CD4-positive, alpha-beta T cell treated with Interleukin-2 at 100 ng/mL for 4 hours (primary cell): ENCODE results near the gene PARD6A.

Experiments used
- DNase-seq: peaks from one replicate; pipeline ENCODE4 v3.0.0-alpha.2; 2020; ENCODE audit warnings: low spot score

PARD6A gene

DNA sequence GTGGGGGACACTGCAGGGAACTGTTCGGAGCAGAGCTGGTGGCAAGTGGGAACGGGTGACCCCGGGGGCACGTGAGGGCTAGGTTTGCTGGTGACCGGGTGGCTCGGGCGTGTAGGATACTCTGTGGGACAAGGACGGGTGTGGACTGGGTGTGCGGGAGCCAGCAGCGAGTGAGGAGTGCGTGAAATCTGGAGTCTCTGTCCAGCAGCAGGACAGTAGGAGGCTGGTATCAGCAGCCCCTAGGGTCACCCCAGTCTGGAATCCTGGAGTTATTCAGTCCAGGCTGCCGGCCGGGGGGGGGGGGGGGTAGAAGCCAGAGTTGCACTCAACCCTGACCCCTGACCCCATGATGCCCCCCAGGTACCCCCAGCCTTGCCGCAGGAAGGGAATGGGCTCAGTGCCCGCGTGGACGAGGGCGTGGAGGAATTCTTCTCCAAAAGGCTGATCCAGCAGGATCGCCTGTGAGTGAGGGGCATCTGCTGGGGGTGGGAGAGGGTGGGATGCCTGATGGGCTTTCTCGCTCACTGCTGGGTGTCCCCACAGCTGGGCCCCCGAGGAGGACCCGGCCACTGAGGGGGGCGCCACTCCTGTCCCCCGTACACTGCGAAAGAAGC is 6.9 kb upstream of the PARD6A start:
- no peak for DNase-seq

DNA sequence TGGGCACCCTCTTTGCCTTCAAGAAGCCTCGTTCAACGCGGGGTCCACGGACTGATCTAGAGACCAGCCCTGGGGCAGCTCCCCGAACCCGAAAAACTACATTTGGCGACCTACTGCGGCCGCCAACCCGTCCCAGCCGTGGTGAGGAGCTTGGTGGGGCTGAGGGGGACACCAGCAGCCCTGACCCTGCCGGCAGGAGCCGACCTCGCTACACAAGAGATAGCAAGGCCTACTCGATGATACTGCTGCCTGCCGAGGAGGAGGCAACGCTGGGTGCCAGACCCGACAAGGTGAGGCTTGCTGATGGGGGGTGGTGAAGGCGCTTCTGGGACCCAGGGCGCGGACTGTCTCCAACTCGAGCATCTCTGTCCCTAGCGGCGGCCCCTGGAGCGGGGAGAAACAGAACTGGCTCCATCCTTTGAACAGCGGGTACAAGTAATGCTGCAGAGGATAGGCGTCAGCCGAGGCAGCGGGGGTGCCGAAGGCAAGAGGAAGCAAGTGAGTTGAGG is 6.3 kb upstream of the PARD6A start:
- DNase-seq, result no peak

DNA sequence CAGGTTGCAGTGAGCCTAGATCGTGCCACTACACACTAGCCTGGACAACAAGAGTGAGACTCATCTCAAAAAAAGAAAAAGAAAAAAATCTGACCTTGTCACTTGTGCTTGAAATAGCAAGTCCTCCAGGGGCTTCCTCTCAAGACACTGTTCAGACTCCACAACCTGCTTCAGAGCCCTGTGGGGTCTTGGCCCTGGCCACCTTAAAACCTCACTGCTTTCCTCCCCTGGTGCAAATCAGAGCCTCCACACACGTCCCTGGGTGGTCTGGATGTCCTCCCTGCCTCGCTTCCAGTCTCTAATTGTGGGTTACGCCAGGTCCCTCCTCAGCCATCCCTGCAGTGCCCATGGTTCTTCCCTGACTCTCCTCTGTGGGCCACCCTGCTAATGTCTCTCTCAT is 5.4 kb upstream of the PARD6A start:
- DNase-seq, result no peak

DNA sequence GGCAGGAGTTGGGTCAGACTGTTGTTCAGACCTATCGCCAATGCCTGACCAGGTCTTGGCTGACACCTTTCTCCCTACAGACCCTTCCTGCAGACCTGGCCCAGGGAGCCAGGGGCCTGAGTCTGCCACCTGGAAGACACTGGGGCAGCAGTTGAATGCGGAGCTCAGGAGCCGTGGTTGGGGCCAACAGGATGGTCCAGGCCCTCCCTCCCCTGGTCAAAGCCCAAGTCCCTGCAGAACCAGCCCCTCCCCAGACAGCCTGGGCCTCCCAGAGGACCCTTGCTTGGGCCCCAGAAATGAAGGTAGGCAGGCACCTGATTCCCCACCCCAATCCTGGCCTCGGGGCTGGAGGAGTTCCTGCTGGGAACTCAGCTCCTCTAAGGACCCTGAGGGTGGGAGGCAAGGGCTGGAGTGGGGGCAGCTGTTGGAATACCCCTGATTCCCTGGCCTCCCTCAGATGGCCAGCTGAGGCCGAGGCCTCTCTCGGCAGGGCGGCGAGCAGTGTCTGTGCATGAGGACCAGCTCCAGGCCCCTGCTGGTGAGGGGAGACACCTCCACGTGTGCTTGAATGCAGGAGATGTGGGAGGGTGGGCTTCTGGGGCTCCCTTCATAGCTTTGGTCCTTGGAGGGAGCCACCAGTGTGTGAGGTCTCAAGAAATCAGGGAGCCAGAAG is 4.3 kb upstream of the PARD6A start:
- DNase-seq, result no peak

DNA sequence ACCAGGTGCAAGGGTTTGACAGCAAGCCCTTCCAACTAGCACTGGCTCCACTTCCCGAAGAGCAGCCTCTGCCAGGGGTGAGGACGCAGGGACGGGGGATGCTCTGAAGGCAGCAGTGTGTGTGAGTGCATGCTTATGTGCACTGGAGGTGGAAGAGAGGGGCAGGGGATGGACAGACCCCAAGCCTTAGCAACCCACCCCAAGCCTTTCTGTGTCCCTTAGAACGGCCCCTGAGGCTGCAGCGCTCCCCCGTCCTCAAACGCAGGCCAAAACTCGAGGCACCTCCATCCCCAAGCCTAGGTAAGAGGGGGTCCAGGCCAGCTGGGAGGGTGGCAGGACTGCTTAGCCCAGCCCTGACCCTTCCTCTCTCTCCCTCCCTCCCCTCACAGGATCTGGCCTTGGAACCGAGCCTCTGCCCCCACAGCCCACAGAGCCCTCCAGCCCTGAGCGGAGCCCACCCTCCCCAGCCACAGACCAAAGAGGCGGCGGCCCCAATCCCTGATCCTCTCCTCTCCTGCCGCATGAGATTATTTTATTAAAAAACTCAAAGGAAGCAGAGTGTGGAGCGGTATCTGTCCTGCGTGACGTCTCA is 3.6 kb upstream of the PARD6A start:
- DNase-seq, result no peak

- no peak for DNase-seq
These were observed 2.8 kb upstream of the PARD6A start for GRCh38 chr16:67657751-67658518.

DNA sequence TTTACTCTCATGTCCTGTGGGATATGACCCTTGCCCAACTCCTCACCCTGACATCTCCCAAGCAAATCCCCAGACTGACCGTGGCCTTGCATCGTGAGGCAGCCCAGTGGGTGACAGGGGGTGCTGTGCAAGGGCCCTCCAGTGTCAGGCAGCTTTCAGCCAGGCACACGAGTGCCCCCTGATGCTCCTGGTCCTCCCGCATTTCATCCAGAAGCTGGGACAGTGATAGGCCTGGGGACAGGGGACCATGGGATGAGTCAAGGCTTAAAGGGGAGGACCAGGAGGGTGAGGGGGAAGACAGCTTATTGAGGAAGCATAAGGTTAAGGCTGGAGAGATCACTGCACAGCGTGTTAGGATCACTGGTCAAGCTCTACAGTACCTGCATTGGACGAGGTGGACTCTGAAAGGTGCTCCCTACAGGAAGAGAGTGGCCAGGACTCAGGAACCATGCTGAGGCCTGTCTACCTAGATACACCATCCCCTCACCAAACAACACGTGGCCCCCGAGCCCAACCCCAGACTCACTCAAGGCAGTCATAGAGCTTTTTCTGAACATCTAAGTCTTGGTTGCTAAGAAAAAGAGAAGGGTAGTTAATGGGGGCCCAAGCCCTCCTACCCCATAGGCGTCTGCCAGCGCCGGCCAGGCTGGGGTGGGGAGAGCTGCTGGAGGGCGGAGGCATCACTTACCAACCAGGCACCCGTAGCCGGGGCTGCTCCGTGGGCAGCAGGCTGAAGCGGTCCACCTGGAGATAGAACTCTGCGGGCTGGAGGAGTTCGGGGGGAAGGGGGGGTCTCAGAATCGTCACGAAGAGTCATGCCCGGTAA is 1.7 kb upstream of the PARD6A start:
- DNase-seq, result no peak

- DNase-seq, result peak; percentile 92
These were observed 841 bp upstream of the PARD6A start, which contains the start of gene ACD for GRCh38 chr16:67659675-67660563. Gene ACD (minus strand): TSS chr16:67660260. CDS start chr16:67660220, 40 bp downstream.

DNA sequence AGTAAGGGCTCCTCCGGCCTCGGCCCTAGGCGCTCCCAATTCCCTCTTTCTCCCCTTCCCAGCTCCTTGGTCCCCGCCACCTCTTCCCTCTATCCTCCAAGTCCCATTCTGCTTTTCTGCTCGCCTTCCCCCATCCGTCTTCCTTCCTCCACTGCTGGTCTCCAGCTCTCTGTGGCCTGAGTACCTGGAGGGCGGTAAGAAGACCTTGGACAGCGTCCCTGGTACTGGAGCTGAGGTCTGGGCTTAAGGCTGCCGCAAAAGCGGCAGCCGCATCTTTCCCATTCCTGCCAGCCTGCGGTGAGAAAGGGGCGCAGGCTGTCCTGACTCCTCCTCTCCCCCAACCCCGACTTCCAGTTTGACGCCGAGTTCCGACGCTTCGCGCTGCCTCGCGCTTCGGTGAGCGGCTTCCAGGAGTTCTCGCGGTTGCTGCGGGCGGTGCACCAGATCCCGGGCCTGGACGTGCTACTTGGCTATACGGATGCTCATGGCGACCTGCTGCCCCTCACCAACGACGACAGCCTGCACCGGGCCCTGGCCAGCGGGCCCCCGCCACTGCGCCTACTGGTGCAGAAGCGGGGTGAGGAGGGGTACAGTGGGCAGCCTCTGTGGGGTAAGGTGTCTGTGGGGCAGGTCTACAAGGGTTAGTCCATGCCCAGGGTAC is 471 bp downstream of the PARD6A start:
- DNase-seq, result no peak

DNA sequence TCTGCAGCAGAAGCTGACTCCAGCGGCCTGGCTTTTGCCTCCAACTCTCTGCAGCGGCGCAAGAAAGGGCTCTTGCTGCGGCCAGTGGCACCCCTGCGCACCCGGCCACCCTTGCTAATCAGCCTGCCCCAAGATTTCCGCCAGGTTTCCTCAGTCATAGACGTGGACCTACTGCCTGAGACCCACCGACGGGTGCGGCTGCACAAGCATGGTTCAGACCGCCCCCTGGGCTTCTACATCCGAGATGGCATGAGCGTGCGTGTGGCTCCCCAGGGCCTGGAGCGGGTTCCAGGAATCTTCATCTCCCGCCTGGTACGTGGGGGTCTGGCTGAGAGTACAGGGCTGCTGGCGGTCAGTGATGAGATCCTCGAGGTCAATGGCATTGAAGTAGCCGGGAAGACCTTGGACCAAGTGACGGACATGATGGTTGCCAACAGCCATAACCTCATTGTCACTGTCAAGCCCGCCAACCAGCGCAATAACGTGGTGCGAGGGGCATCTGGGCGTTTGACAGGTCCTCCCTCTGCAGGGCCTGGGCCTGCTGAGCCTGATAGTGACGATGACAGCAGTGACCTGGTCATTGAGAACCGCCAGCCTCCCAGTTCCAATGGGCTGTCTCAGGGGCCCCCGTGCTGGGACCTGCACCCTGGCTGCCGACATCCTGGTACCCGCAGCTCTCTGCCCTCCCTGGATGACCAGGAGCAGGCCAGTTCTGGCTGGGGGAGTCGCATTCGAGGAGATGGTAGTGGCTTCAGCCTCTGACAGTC is 1.3 kb downstream of the PARD6A start:
- DNase-seq, result no peak

DNA sequence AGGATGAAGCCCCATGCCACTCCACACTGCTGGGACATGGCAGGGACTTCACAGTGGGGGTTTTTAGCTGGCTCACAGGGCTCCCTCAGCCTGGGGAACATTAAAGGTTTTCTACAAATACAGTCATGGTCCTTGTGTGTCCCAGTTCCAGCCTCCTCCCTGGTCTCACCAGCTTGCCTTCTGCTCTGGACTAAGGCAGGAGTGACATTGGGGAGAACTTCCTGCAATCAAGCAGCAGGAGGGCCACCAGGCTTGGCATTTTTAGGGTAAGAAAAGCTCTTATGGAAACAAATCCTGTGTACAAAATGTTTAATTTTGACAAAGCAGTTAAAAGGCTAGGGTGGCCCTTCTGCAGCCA is 1.9 kb downstream of the PARD6A start:
- no peak for DNase-seq

DNA sequence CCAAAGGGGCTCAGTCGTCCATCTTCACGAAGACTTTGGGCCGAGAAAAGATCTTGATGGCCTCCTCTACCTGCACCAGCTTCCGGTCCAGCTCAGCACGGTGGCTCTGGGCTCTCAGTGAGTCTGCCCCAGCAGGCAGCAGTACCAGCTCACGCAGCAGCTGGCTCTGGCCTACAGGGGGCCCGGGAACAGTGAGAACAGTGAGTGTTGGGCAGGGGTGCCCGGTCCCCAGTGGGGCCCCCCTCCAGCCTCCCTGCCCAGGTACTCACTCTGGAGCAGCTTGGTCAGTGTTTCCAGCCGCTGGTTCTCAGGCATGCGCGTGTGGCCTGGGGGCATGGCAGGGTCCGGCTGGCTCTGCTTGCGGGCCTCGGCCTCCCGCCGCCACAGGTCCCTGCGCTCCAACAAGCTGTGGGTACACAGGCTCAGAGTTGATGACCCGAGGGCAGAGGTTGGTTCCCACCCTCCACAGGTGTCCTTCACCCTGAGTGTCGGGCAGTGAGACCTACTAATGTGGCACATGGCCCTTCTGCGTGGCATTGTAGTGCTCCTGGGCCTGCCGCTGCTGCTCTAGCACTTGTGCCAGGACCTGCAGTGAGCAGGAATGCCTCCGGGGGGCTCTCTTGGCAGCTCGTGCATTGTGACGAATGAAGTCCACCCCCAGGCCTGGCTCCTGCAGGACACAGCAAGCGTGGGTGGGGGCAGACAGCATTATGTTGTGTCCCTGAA is 2.6 kb downstream of the PARD6A start:
- DNase-seq, result no peak

DNA sequence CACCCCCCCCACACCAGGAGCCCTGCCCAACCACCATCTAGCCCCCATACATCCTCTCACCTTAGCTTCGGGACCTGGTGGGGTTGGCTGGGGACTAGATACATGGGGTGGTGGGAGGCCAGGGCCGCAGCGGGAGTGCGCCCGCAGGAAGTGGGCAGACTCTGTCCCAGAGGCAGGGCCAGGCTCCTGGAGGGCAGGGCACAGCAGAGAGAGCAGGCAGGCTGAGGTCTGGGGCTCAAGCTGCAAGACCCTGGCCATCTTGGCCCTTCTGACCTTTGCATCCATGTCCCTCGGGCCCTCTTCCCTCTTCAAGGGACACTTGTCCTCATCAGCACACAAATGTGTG is 3.1 kb downstream of the PARD6A start:
- DNase-seq, result no peak

DNA sequence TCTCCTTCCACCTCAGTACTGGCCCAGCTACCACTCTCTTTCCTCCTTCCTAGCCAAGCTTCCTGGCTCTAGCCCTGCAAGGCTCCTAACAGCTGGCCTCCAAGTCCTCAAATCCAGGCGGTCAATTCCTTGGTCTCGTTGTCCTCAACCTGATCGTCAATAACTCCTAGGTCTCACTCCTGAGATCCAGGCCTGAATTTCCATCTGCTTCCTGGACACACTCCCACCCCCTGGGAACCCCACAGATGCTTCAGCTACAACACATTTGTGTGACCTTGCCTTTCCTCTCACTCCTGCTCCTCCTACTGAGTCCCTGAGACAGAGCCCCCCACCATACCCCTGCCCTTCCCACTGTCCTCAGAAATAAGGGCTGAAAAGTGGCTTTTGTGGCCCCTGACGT is 3.5 kb downstream of the PARD6A start:
- DNase-seq, result no peak

DNA sequence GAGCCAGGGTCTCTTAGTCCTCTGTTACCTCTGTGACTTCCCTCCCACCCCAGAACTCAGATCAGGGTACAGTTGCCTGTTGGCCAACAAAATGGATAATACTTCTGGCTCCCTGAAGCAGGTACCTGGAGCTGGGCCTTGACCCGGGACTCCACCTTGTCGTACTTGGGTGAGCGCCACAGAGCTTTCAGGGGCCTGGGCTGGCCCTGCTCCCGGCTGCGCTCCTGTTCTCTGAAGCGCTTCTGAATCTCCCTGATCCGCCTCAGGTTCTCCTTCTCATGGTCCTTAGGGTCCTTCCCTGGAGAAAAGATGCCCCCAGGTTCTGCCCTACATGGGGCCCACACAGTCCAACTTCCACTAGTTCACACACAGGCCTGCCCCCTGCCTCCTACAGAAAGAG is 4.1 kb downstream of the PARD6A start:
- DNase-seq, result no peak

- no peak for DNase-seq
These were observed 4.8 kb downstream of the PARD6A start for GRCh38 chr16:67665598-67665997.

GRCh38 chr16:67666032-67666551 is 5.3 kb downstream of the PARD6A start:
- no peak for DNase-seq

DNA sequence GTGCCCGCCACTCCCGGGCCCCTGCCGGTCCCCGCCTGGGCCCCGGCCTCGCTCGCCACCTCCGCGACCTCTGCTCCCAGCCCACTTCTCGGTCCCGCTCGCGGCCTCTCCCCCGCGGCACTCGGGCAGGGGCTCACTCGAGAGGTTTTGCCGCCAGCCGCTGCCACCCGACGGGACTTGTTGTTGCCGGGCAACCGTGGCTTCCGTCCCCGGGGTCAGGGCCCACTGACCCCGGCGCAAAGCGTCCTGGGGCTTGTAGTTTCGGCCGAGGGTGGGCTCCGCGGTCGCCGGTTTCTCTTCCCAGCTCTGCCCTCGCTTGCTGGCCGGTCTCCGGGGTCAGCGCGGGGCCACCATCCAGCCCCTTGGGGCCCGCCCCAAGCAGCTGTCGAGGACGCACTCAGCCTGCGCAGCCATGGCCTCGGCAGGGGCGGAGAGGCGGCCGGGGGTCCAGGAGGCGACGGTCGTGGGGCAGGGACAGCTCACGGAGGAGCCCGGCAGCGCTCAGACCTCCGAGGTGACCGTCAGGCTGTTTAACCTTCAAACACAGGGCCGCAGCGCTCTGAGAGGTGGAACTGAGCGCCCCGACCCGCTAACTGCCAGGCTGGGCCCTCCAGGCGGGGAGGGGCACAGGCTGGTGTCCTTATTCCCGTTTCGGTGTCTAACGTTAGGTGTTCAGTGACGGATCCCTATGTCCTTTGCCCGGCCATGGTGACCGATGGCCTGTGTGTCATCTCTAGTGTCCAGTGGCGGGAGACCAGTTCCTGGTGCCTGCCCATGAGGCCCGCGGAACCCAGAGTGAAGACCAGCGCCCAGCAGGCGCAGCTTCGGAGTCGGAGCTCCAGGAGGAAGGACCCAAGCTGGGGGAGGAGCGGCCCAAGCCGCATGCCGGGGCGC is 6.0 kb downstream of the PARD6A start, which contains the start of the genes C16orf86 and ENKD1:
Gene C16orf86 (plus strand): TSS at position 256 of the 894 bp plus-strand sequence. CDS start 157 bp downstream, at position 413.
Gene ENKD1 (minus strand): TSS at position 192 of the 894 bp plus-strand sequence. CDS start 308 bp downstream, outside the sequence.
- peak; percentile 82 for DNase-seq
